ENCODE data around the gene HSPG2.
"Not testable (repeated sequence)": the region's sequence is repeated elsewhere in the genome, so short reads cannot be mapped to it uniquely, and the experiment has no call there.

GRCh38 chr1:21907737-21908534, 29.2 kb downstream of the HSPG2 start:
- TF ChIP-seq TCF7L2, POLR2AphosphoS5 (IDR thresholded peaks at IDR 0.05; ENCODE audit: low read depth, low read length): not testable (repeated sequence)
- TF ChIP-seq, protein P1, sequence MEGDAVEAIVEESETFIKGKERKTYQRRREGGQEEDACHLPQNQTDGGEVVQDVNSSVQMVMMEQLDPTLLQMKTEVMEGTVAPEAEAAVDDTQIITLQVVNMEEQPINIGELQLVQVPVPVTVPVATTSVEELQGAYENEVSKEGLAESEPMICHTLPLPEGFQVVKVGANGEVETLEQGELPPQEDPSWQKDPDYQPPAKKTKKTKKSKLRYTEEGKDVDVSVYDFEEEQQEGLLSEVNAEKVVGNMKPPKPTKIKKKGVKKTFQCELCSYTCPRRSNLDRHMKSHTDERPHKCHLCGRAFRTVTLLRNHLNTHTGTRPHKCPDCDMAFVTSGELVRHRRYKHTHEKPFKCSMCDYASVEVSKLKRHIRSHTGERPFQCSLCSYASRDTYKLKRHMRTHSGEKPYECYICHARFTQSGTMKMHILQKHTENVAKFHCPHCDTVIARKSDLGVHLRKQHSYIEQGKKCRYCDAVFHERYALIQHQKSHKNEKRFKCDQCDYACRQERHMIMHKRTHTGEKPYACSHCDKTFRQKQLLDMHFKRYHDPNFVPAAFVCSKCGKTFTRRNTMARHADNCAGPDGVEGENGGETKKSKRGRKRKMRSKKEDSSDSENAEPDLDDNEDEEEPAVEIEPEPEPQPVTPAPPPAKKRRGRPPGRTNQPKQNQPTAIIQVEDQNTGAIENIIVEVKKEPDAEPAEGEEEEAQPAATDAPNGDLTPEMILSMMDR (IDR thresholded peaks at IDR 0.05): not testable (repeated sequence)

All from Panc1 (cell line).